ENCODE measurements around the gene TFRC.
A peak's percentile ranks its signal among the peaks of the same experiment; 100 is the strongest.

The TFRC gene

DNA sequence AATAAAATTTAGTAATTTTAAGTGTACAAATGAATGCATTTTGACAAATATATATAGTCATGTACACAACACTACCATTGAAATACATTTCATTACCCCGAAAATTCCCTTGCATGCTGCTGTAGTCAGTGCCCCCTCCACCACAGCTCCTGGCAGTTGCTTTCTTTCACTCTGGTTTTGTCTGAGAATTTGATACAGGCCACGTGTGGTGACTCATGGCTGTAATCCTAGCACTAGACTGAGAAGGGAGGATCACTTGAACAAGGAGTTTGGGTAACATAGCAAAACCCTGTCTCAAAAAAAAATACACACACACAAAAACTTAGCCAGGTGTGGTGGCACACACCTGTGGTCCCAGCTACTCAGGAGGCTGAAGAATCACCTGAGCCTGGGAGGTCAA lies 65.4 kb downstream of the TFRC start:
- H3K14ac ChIP-seq (ENCODE audit: low read length in 2 of 2), result no peak overlapping the region
- peaks cover 10% of the 10 kb centered on the region for H3K9me3 ChIP-seq (ENCODE audit: control insufficient read depth, low read length)
- H3K9ac ChIP-seq (ENCODE audit: low read length), result no peak overlapping the region
- H3K4me3 ChIP-seq (ENCODE audit: insufficient read depth in 1 of 2, low read depth in 1 of 2, low read length in 2 of 2), result no peak overlapping the region
- H3K4me2 ChIP-seq (ENCODE audit: low read length, poor library complexity, severe bottlenecking), result no peak overlapping the region
- no peaks in the 10 kb centered on the region for H3K79me1 ChIP-seq (replicated peaks; ENCODE audit: low read length, poor library complexity, severe bottlenecking)
- no peak overlapping the region for H4K91ac ChIP-seq (ENCODE audit: low read length)
- H3K36me3 ChIP-seq (ENCODE audit: control insufficient read depth in 1 of 2, insufficient read depth in 2 of 2, low read depth in 1 of 2, low read length in 2 of 2), result no peaks in the 10 kb centered on the region
- no peak overlapping the region for H2BK15ac ChIP-seq (ENCODE audit: low read depth, poor library complexity, severe bottlenecking)
- H3K27me3 ChIP-seq (ENCODE audit: control insufficient read depth in 1 of 2, insufficient read depth in 1 of 2, low read length in 2 of 2), result peaks cover 1 to 8% of the 10 kb centered on the region in 2 experiments
- H3K4me1 ChIP-seq (ENCODE audit: control insufficient read depth, insufficient read depth, low read depth, low read length), result peaks cover 2% of the 10 kb centered on the region
- no peak overlapping the region for H2BK12ac ChIP-seq (ENCODE audit: low read length in 2 of 2)
- no peak overlapping the region for H3K27ac ChIP-seq (ENCODE audit: low read length, poor library complexity, severe bottlenecking)
- H3K18ac ChIP-seq (ENCODE audit: low read depth in 1 of 2, low read length in 2 of 2), result no peak overlapping the region
- no peak overlapping the region for H3K23ac ChIP-seq (ENCODE audit: low read length in 2 of 2)
- H3K4ac ChIP-seq (ENCODE audit: low read depth in 1 of 2, low read length in 2 of 2), result no peak overlapping the region
- H2AK5ac ChIP-seq (ENCODE audit: low read length, severe bottlenecking), result no peak overlapping the region
- no peak overlapping the region for H2BK120ac ChIP-seq (ENCODE audit: low read depth, low read length)
- WGBS, result no CpG with 5 or more reads among the region's 2 CpGs
- peak; percentile 50 for DNase-seq
- no peak overlapping the region for H2AFZ ChIP-seq (ENCODE audit: low read depth, low read length)
- no peak overlapping the region for H2BK5ac ChIP-seq (ENCODE audit: low read depth, low read length, poor library complexity, severe bottlenecking)
- H4K8ac ChIP-seq (ENCODE audit: low read length), result no peak overlapping the region

DNA sequence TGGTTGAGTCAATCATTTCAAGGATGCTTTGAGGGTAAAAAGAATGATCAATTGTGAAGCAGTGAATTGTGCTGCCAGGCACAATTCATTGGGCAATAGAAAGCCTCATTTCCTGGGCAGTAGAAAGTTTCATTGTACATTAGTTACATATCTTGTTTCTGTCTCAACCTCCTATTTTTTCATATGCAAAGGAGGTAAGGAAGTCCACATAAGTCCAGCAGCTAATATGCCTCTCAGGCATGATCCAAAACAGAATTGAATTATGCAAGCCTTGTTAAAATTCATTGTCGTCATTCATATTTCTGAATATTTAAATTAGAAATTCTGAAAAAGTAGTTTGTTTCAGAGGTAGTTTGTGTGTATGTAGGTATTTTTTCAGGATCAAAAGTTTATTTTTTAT lies 65.8 kb downstream of the TFRC start:
- H3K4ac ChIP-seq (ENCODE audit: low read depth in 1 of 2, low read length in 2 of 2), result no peak overlapping the region
- H3K27me3 ChIP-seq (ENCODE audit: control insufficient read depth in 1 of 2, insufficient read depth in 1 of 2, low read length in 2 of 2), result peaks cover 0 to 8% of the 10 kb centered on the region in 2 experiments
- H3K36me3 ChIP-seq (ENCODE audit: control insufficient read depth in 1 of 2, insufficient read depth in 2 of 2, low read depth in 1 of 2, low read length in 2 of 2), result no peaks in the 10 kb centered on the region
- no peak overlapping the region for H3K9ac ChIP-seq (ENCODE audit: low read length)
- no peak overlapping the region for H2BK5ac ChIP-seq (ENCODE audit: low read depth, low read length, poor library complexity, severe bottlenecking)
- H2AFZ ChIP-seq (ENCODE audit: low read depth, low read length), result no peak overlapping the region
- H3K4me2 ChIP-seq (ENCODE audit: low read length, poor library complexity, severe bottlenecking), result no peak overlapping the region
- H3K14ac ChIP-seq (ENCODE audit: low read length in 2 of 2), result no peak overlapping the region
- H2BK12ac ChIP-seq (ENCODE audit: low read length in 2 of 2), result no peak overlapping the region
- no peak overlapping the region for H2AK5ac ChIP-seq (ENCODE audit: low read length, severe bottlenecking)
- no peak overlapping the region for H3K18ac ChIP-seq (ENCODE audit: low read depth in 1 of 2, low read length in 2 of 2)
- H2BK120ac ChIP-seq (ENCODE audit: low read depth, low read length), result no peak overlapping the region
- no peak for DNase-seq
- H3K9me3 ChIP-seq (ENCODE audit: control insufficient read depth, low read length), result peaks cover 13% of the 10 kb centered on the region
- no peak overlapping the region for H3K27ac ChIP-seq (ENCODE audit: low read length, poor library complexity, severe bottlenecking)
- no peak overlapping the region for H4K8ac ChIP-seq (ENCODE audit: low read length)
- peaks cover 2% of the 10 kb centered on the region for H3K4me1 ChIP-seq (ENCODE audit: control insufficient read depth, insufficient read depth, low read depth, low read length)
- no peak overlapping the region for H3K4me3 ChIP-seq (ENCODE audit: insufficient read depth in 1 of 2, low read depth in 1 of 2, low read length in 2 of 2)
- no peak overlapping the region for H2BK15ac ChIP-seq (ENCODE audit: low read depth, poor library complexity, severe bottlenecking)
- no CpG with 5 or more reads among the region's 1 CpG for WGBS
- no peak overlapping the region for H3K23ac ChIP-seq (ENCODE audit: low read length in 2 of 2)
- H3K79me1 ChIP-seq (replicated peaks; ENCODE audit: low read length, poor library complexity, severe bottlenecking), result no peaks in the 10 kb centered on the region
- no peak overlapping the region for H4K91ac ChIP-seq (ENCODE audit: low read length)

DNA sequence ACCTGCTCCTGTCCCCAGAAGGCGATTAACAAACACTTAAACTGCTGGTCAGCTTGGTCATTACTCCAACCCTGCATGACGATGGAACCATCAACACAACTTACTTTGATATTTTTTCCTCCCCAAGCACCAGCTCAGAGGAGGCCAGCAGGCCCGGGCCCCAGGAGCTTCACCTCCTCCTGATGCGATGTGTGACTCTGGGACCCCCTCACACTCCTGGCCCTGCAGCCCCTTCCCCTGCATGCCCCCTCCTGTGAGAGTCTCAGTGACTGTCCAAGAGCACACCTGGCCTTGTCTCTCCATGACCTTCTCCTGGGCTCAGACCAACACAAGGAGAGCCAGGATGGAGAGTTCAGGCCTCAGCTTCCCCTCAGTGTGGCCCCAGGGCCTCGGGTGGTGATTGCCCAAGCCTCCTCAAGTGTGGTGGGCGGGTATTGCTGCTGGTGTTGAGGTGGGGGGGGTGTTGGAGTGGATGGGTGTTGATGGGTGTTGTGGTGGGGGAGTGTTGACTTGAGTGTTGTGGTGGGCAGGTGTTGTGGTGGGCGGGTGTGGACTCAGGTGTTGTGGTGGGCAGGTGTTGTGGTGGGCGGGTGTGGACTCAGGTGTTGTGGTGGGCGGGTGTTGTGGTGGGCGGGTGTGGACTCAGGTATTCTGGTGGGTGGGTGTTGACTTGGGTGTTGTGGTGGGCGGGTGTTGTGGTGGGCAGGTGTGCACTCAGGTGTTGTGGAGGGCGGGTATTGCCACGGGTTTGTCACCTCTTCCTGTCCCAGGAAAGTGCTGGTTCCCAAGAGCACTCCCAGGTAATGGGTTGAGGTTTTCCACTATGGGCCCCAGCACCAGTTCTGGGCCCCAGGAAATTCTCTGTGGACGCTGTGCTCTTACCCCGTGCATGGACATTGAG lies 68.1 kb downstream of the TFRC start:
- Histone ChIP-seq H3K23ac (ENCODE audit: low read length in 2 of 2) (no peak overlapping the region), H2AFZ (ENCODE audit: low read depth, low read length) (no peak overlapping the region), H3K4ac (ENCODE audit: low read depth in 1 of 2, low read length in 2 of 2) (no peak overlapping the region), H2BK12ac (ENCODE audit: low read length in 2 of 2) (no peak overlapping the region), H4K8ac (ENCODE audit: low read length) (no peak overlapping the region), H3K9ac (ENCODE audit: low read length) (no peak overlapping the region), H3K4me2 (ENCODE audit: low read length, poor library complexity, severe bottlenecking) (no peak overlapping the region), H2BK15ac (ENCODE audit: low read depth, poor library complexity, severe bottlenecking) (no peak overlapping the region), H3K79me1 (replicated peaks; ENCODE audit: low read length, poor library complexity, severe bottlenecking) (no peaks in the 10 kb centered on the region), H2BK5ac (ENCODE audit: low read depth, low read length, poor library complexity, severe bottlenecking) (no peak overlapping the region), H2BK120ac (ENCODE audit: low read depth, low read length) (no peak overlapping the region), H3K14ac (ENCODE audit: low read length in 2 of 2) (no peak overlapping the region), H4K91ac (ENCODE audit: low read length) (no peak overlapping the region), H2AK5ac (ENCODE audit: low read length, severe bottlenecking) (no peak overlapping the region), H3K36me3 (ENCODE audit: control insufficient read depth in 1 of 2, insufficient read depth in 2 of 2, low read depth in 1 of 2, low read length in 2 of 2) (no peaks in the 10 kb centered on the region), H3K27me3 (ENCODE audit: control insufficient read depth in 1 of 2, insufficient read depth in 1 of 2, low read length in 2 of 2) (peaks cover 12 to 14% of the 10 kb centered on the region in 2 experiments), H3K18ac (ENCODE audit: low read depth in 1 of 2, low read length in 2 of 2) (no peak overlapping the region), H3K4me3 (ENCODE audit: insufficient read depth in 1 of 2, low read depth in 1 of 2, low read length in 2 of 2) (no peak overlapping the region), H3K27ac (ENCODE audit: low read length, poor library complexity, severe bottlenecking) (no peak overlapping the region), H3K4me1 (ENCODE audit: control insufficient read depth, insufficient read depth, low read depth, low read length) (peaks cover 2% of the 10 kb centered on the region), H3K9me3 (ENCODE audit: control insufficient read depth, low read length) (peaks cover 17% of the 10 kb centered on the region)
- DNase-seq, result no peak
- WGBS, result 85% methylated on average over 9 of the region's 15 CpGs

DNA sequence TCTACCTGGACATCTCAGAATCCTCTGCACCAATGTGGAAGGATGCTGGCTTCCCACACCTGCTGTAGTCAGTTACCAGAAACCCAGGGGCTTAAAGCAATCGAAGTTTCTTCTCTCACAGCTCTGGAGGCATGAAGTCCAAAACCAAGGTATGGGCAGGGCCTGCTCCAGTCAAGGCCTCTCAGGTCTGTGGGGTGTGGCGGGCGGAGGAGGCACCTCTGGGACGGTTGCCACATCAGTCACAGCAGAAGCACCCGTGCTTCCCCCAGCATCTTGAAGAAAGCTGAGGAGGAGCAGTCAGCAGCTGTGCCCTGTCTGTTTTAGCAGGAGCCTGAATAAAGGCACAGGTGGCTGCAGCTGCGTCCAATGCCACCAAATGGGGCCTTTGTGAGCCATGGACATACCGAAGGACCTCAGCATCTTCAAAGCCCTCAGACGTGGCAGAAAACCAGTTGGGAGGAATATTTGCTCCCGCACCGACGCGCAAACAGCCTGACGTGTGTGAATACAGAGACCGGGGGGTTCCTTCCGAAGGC lies 68.9 kb downstream of the TFRC start:
- no peak overlapping the region for H3K4me3 ChIP-seq (ENCODE audit: insufficient read depth in 1 of 2, low read depth in 1 of 2, low read length in 2 of 2)

More for the DNA sequence above, 68.9 kb downstream of the TFRC start:
- H2BK12ac ChIP-seq (ENCODE audit: low read length in 2 of 2), result no peak overlapping the region
- peaks cover 17% of the 10 kb centered on the region for H3K9me3 ChIP-seq (ENCODE audit: control insufficient read depth, low read length)
- no peak overlapping the region for H3K14ac ChIP-seq (ENCODE audit: low read length in 2 of 2)
- no peak overlapping the region for H4K91ac ChIP-seq (ENCODE audit: low read length)
- peaks cover 2% of the 10 kb centered on the region for H3K4me1 ChIP-seq (ENCODE audit: control insufficient read depth, insufficient read depth, low read depth, low read length)
- H3K27ac ChIP-seq (ENCODE audit: low read length, poor library complexity, severe bottlenecking), result no peak overlapping the region
- H2BK120ac ChIP-seq (ENCODE audit: low read depth, low read length), result no peak overlapping the region
- no peak overlapping the region for H3K18ac ChIP-seq (ENCODE audit: low read depth in 1 of 2, low read length in 2 of 2)
- DNase-seq, result no peak
- H3K4ac ChIP-seq (ENCODE audit: low read depth in 1 of 2, low read length in 2 of 2), result no peak overlapping the region
- no peaks in the 10 kb centered on the region for H3K36me3 ChIP-seq (ENCODE audit: control insufficient read depth in 1 of 2, insufficient read depth in 2 of 2, low read depth in 1 of 2, low read length in 2 of 2)
- H3K4me2 ChIP-seq (ENCODE audit: low read length, poor library complexity, severe bottlenecking), result no peak overlapping the region
- H2AK5ac ChIP-seq (ENCODE audit: low read length, severe bottlenecking), result no peak overlapping the region
- no peak overlapping the region for H2BK15ac ChIP-seq (ENCODE audit: low read depth, poor library complexity, severe bottlenecking)
- no peak overlapping the region for H2BK5ac ChIP-seq (ENCODE audit: low read depth, low read length, poor library complexity, severe bottlenecking)
- 86% methylated on average over 15 of the region's 15 CpGs for whole genome bisulfite sequencing
- H3K23ac ChIP-seq (ENCODE audit: low read length in 2 of 2), result no peak overlapping the region
- H3K79me1 ChIP-seq (replicated peaks; ENCODE audit: low read length, poor library complexity, severe bottlenecking), result no peaks in the 10 kb centered on the region
- H4K8ac ChIP-seq (ENCODE audit: low read length), result no peak overlapping the region
- no peak overlapping the region for H2AFZ ChIP-seq (ENCODE audit: low read depth, low read length)
- no peak overlapping the region for H3K9ac ChIP-seq (ENCODE audit: low read length)
- peaks cover 19 to 20% of the 10 kb centered on the region in 2 experiments for H3K27me3 ChIP-seq (ENCODE audit: control insufficient read depth in 1 of 2, insufficient read depth in 1 of 2, low read length in 2 of 2)

All from mesenchymal stem cell (in vitro differentiated cells and primary cell).